HEK293 (cell line): ENCODE data around the gene TASP1.

Experiments used
- CTCF ChIP-seq: fragments of 450-650 bp; formaldehyde crosslinking; IDR thresholded peaks from 2 replicates; pipeline ENCODE4 v1.5.1; 2016; ENCODE audit warnings: missing biosample characterization, missing genetic modification characterization
- MYNN ChIP-seq: fragments of 450-650 bp; formaldehyde crosslinking; IDR thresholded peaks from 2 replicates; pipeline ENCODE4 v1.5.1; 2016; ENCODE audit warnings: missing biosample characterization, missing genetic modification characterization, borderline replicate concordance
- PBX3 ChIP-seq: sonication (generic); formaldehyde crosslinking; IDR thresholded peaks from 2 replicates; pipeline ENCODE4 v1.8.1; 2022; ENCODE audit warnings: mild to moderate bottlenecking, moderate library complexity, missing genetic modification reagents
- PRDM4 ChIP-seq: fragments of 450-650 bp; formaldehyde crosslinking; IDR thresholded peaks from 2 replicates; pipeline ENCODE4 v1.5.1; 2017; ENCODE audit warnings: missing biosample characterization, missing genetic modification characterization
- PRDM6 ChIP-seq: fragments of 450-650 bp; formaldehyde crosslinking; IDR thresholded peaks from 2 replicates; pipeline ENCODE4 v1.5.1; 2017; ENCODE audit warnings: missing biosample characterization, missing genetic modification characterization
- REST ChIP-seq: fragments of 450-650 bp; formaldehyde crosslinking; IDR thresholded peaks from 2 replicates; pipeline ENCODE4 v1.5.1; 2016; ENCODE audit warnings: missing biosample characterization, missing genetic modification characterization
- ZBTB21 ChIP-seq: fragments of 450-650 bp; formaldehyde crosslinking; IDR thresholded peaks from 2 replicates; pipeline ENCODE4 v1.5.1; 2017; ENCODE audit warnings: missing biosample characterization, missing genetic modification characterization
- ZEB2 ChIP-seq: fragments of 450-650 bp; formaldehyde crosslinking; IDR thresholded peaks from 2 replicates; pipeline ENCODE4 v1.5.1; 2016; ENCODE audit warnings: missing biosample characterization, missing genetic modification characterization
- ZNF114 ChIP-seq: fragments of 450-650 bp; formaldehyde crosslinking; IDR thresholded peaks from 2 replicates; pipeline ENCODE4 v1.5.0; 2017; ENCODE audit warnings: missing biosample characterization, missing genetic modification characterization
- ZNF121 ChIP-seq: fragments of 450-650 bp; formaldehyde crosslinking; IDR thresholded peaks from 2 replicates; pipeline ENCODE4 v1.5.1; 2016; ENCODE audit warnings: missing biosample characterization, missing genetic modification characterization
- ZNF416 ChIP-seq: fragments of 450-650 bp; formaldehyde crosslinking; IDR thresholded peaks from 2 replicates; pipeline ENCODE4 v1.5.1; 2016; ENCODE audit warnings: missing biosample characterization, missing genetic modification characterization
- ZNF555 ChIP-seq: fragments of 450-650 bp; formaldehyde crosslinking; conservative IDR thresholded peaks from 2 replicates; pipeline ENCODE4 v1.5.1; 2017; ENCODE audit warnings: missing biosample characterization, mild to moderate bottlenecking, missing genetic modification characterization, inconsistent platforms
- ZSCAN30 ChIP-seq: fragments of 450-650 bp; IDR thresholded peaks from 2 replicates; pipeline ENCODE4 v1.5.1; 2018; ENCODE audit warnings: missing biosample characterization, mild to moderate bottlenecking, missing genetic modification characterization, moderate library complexity

- TF ChIP-seq PBX3 (CRISPR knock-in tag) (no peak), ZEB2 (tag by site-specific recombination) (no peak), ZSCAN30 (tag by site-specific recombination) (no peak), CTCF (tag by site-specific recombination) (no peak), ZNF114 (tag by site-specific recombination) (no peak), MYNN (tag by site-specific recombination) (no peak), ZNF121 (no peak), ZNF416 (tag by site-specific recombination) (no peak), PRDM6 (no peak), REST (tag by site-specific recombination) (no peak), PRDM4 (tag by site-specific recombination) (no peak), ZBTB21 (tag by site-specific recombination) (no peak), ZNF555 (no peak)
These were observed 31.4 kb upstream of the TASP1 start for GRCh38 chr20:13670160-13670559.
